ENCODE data around the gene CD82. TPM values are rescaled to one million over a fixed set of nuclear protein-coding genes. Genes with fewer than 3 reads are reported as not detected.

CD82 gene
- total and polyA plus RNA-seq, 5 experiments from 2014 or later: 21.1 to 29.9 (median 24.1) TPM

- H3K4me1 Mint-ChIP-seq: peaks cover 35 to 88% (median 74%) of the 10 kb centered on the region in 4 donors
- no peaks in the 10 kb centered on the region for H3K9me3 Mint-ChIP-seq
- H3K27me3 Mint-ChIP-seq: no peaks in the 10 kb centered on the region
- peak; percentile 86 to 93 for ATAC-seq
- peak overlapping the region in 9 of 10 donors; percentile 63 to 93 (median 84) for H3K27ac Mint-ChIP-seq
- no peaks in the 10 kb centered on the region for H3K36me3 Mint-ChIP-seq
- POLR2A ChIA-PET: interaction anchor here (1.1 to 1.5 kb wide), 5 partner anchors 9 to 38 kb away, joined by 3 to 7 read pairs (median 6); partner anchors contain the start of gene CD82
- DNase-seq: peak in 4 of 10 donors; percentile 22 to 46 (median 31)
- H3K4me3 Mint-ChIP-seq: peak overlapping the region in 9 of 10 donors; percentile 54 to 77 (median 65)
Measured at GRCh38 chr11:44574610-44575287, 9.3 kb downstream of the CD82 start.

DNA sequence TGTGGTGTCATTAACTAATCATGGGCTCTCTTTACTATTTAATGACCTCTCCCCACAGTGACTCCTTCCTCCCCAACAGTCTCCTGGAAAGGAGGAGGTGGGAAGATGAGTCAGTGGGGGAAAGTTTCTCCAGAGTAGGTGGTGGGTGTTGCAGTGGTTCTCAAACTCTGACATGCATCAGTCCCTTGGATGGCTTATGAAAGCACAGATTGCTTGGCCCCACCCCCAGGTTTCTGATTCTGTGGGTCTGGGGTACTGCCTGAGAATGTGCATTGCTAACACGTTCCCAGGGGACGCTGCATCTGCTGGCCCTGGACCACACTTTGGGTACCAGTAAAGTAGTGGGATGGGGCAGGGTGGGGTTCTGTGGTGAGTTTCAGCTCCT is 9.8 kb downstream of the CD82 start:
- DNase-seq (no peak), ATAC-seq (no peak)
- Mint-ChIP-seq H3K9me3 (no peaks in the 10 kb centered on the region), H3K4me3 (peak overlapping the region in 6 of 10 donors; percentile 54 to 77 (median 70)), H3K36me3 (no peaks in the 10 kb centered on the region), H3K27me3 (no peaks in the 10 kb centered on the region), H3K4me1 (peaks cover 33 to 86% (median 73%) of the 10 kb centered on the region in 4 donors), H3K27ac (peak overlapping the region in 3 of 10 donors; percentile 59 to 90 (median 84))
- POLR2A ChIA-PET: interaction anchor here (1.0 to 1.5 kb wide), 4 partner anchors 9 to 37 kb away, joined by 3 to 7 read pairs (median 4); partner anchors contain the start of gene CD82

GRCh38 chr11:44575962-44576361 is 10.5 kb downstream of the CD82 start:
- Mint-ChIP-seq H3K27ac (peak overlapping the region in 4 of 10 donors; percentile 15 to 90 (median 32)), H3K36me3 (no peaks in the 10 kb centered on the region), H3K27me3 (no peaks in the 10 kb centered on the region), H3K4me3 (peak overlapping the region in 2 of 10 donors; percentile 15 to 24), H3K9me3 (no peaks in the 10 kb centered on the region), H3K4me1 (peaks cover 32 to 82% (median 69%) of the 10 kb centered on the region in 4 donors)
- POLR2A ChIA-PET: interaction anchor here (1.0 kb wide), 1 partner anchor 10 kb away, joined by 3 read pairs; the partner anchor contains the start of gene CD82
- ATAC-seq (no peak), DNase-seq (no peak)

DNA sequence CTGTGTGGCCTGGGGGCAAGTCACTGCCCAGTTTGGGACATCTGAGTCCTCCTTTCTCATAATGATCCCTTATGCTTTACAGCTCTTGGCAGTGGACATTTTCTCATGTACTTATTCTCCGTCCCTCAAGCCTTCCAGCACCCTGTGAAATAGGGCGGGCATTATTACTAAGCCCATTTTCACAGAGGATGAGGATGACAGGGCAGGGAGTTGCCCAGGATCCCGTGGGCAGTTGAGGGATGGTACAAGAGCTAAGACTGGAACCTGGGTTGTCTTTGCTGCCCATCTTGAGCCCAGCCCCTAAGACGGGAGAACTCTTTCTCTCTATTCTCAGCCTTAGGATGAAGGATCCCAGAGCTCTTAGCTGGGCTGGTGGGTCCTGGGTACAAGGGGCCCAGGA is 11.2 kb downstream of the CD82 start:
- peak overlapping the region in 1 of 10 donors; percentile 72 for H3K27ac Mint-ChIP-seq
- ATAC-seq (no peak), DNase-seq (no peak)
- no peaks in the 10 kb centered on the region for H3K36me3 Mint-ChIP-seq
- peaks cover 32 to 77% (median 66%) of the 10 kb centered on the region in 4 donors for H3K4me1 Mint-ChIP-seq
- H3K9me3 Mint-ChIP-seq: no peaks in the 10 kb centered on the region
- H3K27me3 Mint-ChIP-seq: no peaks in the 10 kb centered on the region
- H3K4me3 Mint-ChIP-seq: no peak overlapping the region
- POLR2A ChIA-PET: interaction anchor here (1.0 kb wide), 1 partner anchor 11 kb away, joined by 3 read pairs; the partner anchor contains the start of gene CD82

- Mint-ChIP-seq H3K4me1 (peaks cover 28 to 70% (median 61%) of the 10 kb centered on the region in 4 donors), H3K27me3 (no peaks in the 10 kb centered on the region), H3K36me3 (no peaks in the 10 kb centered on the region), H3K4me3 (peak overlapping the region in 2 of 10 donors; percentile 28 to 33), H3K27ac (peak overlapping the region in 7 of 10 donors; percentile 16 to 87 (median 51)), H3K9me3 (no peaks in the 10 kb centered on the region)
- DNase-seq (no peak), ATAC-seq (no peak)
- POLR2A ChIA-PET: interaction anchor here (0.6 to 1.5 kb wide), 3 partner anchors 9 to 483 kb away, joined by 3 to 6 read pairs (median 5); no protein-coding TSS in a partner anchor
Measured at GRCh38 chr11:44577231-44577830, 11.9 kb downstream of the CD82 start.

GRCh38 chr11:44578279-44578678 is 12.8 kb downstream of the CD82 start:
- H3K4me3 Mint-ChIP-seq: peak overlapping the region in 2 of 10 donors; percentile 9 to 33
- H3K36me3 Mint-ChIP-seq: peaks cover 0 to 5% (median 2%) of the 10 kb centered on the region in 3 donors
- DNase-seq (no peak), ATAC-seq (no peak)
- POLR2A ChIA-PET: interaction anchor here (1.5 kb wide), 1 partner anchor 10 kb away, joined by 5 read pairs; no protein-coding TSS in a partner anchor
- no peaks in the 10 kb centered on the region for H3K27me3 Mint-ChIP-seq
- peaks cover 22 to 61% (median 51%) of the 10 kb centered on the region in 4 donors for H3K4me1 Mint-ChIP-seq
- peak overlapping the region in 7 of 10 donors; percentile 3 to 88 (median 69) for H3K27ac Mint-ChIP-seq
- peaks cover 0 to 2% (median 0%) of the 10 kb centered on the region in 9 donors for H3K9me3 Mint-ChIP-seq

- Mint-ChIP-seq H3K9me3 (peaks cover 0 to 2% (median 0%) of the 10 kb centered on the region in 9 donors), H3K4me1 (peaks cover 14 to 50% (median 41%) of the 10 kb centered on the region in 4 donors), H3K27ac (peak overlapping the region in 1 of 10 donors; percentile 45), H3K36me3 (peaks cover 0 to 5% (median 2%) of the 10 kb centered on the region in 3 donors), H3K27me3 (no peaks in the 10 kb centered on the region), H3K4me3 (no peak overlapping the region)
- POLR2A ChIA-PET: no interaction called here
- no peak for DNase-seq
- no peak for ATAC-seq
Measured at GRCh38 chr11:44579302-44579761, 13.9 kb downstream of the CD82 start.

- H3K27ac Mint-ChIP-seq: peak overlapping the region in 4 of 10 donors; percentile 26 to 60 (median 34)
- POLR2A ChIA-PET: no interaction called here
Measured at GRCh38 chr11:44580701-44581100, 15.2 kb downstream of the CD82 start.

GRCh38 chr11:44581246-44581645 is 15.8 kb downstream of the CD82 start:
- Mint-ChIP-seq H3K4me1 (peaks cover 8 to 32% (median 23%) of the 10 kb centered on the region in 4 donors), H3K36me3 (peaks cover 0 to 5% (median 2%) of the 10 kb centered on the region in 3 donors), H3K27ac (no peak overlapping the region), H3K27me3 (no peaks in the 10 kb centered on the region), H3K9me3 (peaks cover 0 to 2% (median 0%) of the 10 kb centered on the region in 9 donors), H3K4me3 (no peak overlapping the region)
- no peak for ATAC-seq
- POLR2A ChIA-PET: no interaction called here
- no peak for DNase-seq

More at GRCh38 chr11:44580701-44581100, 15.2 kb downstream of the CD82 start:
- no peaks in the 10 kb centered on the region for H3K27me3 Mint-ChIP-seq
- no peak for DNase-seq
- no peak for ATAC-seq
- peaks cover 0 to 5% (median 2%) of the 10 kb centered on the region in 3 donors for H3K36me3 Mint-ChIP-seq
- peaks cover 8 to 37% (median 28%) of the 10 kb centered on the region in 4 donors for H3K4me1 Mint-ChIP-seq
- H3K4me3 Mint-ChIP-seq: no peak overlapping the region
- H3K9me3 Mint-ChIP-seq: peaks cover 0 to 2% (median 0%) of the 10 kb centered on the region in 9 donors

DNA sequence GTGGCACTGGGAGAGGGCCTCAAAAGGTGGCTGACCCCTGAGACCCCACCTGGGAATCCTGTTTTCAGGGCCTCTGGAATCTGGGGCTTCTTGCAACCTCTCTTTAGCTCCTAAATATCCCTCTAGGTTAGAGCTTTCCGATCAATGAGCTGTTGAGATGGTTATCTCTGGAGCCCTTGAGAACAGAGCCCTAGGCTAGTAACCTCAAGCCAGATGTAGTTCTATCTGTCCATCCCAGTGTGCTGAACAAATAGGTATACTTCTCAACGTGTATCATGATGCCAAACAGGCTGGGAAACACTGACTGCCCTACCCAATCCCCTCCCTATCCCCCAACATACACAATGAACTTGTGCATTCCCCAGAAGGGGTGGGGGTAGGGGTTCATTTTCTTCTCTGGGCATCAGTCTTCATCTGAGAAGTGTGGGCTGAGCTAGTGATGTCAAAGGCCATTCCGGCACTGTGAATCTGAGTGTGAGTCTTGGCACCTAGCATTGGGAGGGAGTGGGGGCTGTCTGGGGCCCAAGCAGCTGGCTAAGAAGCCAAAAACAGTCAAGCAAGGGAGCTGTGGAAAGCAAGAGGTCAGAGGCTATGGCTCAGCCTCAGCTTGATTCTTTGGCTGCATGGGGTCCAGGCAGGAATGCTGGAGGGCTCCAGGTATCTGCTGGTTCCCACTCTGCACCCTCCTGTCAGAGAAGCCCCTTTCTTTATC is 17.3 kb downstream of the CD82 start:
- H3K9me3 Mint-ChIP-seq: peaks cover 0 to 2% (median 0%) of the 10 kb centered on the region in 9 donors
- H3K4me3 Mint-ChIP-seq: no peak overlapping the region
- no peak for ATAC-seq
- DNase-seq: no peak
- peaks cover 0 to 9% (median 8%) of the 10 kb centered on the region in 3 donors for H3K36me3 Mint-ChIP-seq
- peak overlapping the region in 3 of 10 donors; percentile 53 to 82 (median 62) for H3K27ac Mint-ChIP-seq
- peaks cover 7 to 20% (median 13%) of the 10 kb centered on the region in 4 donors for H3K4me1 Mint-ChIP-seq
- POLR2A ChIA-PET: no interaction called here
- no peaks in the 10 kb centered on the region for H3K27me3 Mint-ChIP-seq

DNA sequence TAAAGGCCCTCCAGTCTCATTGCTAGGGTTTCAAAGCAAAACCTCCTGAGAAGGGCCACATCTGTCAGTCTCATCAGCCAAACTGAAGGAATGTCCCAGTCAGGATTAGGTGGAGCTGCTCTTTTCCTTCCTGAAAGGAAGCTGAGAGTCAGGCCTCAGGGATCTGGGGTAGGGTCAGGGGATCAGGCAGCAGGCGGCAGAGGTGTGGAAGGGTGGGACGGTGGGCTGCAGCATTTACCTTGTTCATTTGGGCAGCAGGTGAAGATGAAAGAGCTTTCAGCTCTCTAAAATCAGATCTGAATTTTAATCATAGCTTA is 17.8 kb downstream of the CD82 start:
- Mint-ChIP-seq H3K4me1 (peaks cover 6 to 16% (median 11%) of the 10 kb centered on the region in 4 donors), H3K9me3 (peaks cover 0 to 2% (median 0%) of the 10 kb centered on the region in 9 donors), H3K4me3 (no peak overlapping the region), H3K27ac (peak overlapping the region in 1 of 10 donors; percentile 53), H3K36me3 (peaks cover 0 to 12% (median 12%) of the 10 kb centered on the region in 3 donors), H3K27me3 (no peaks in the 10 kb centered on the region)
- ATAC-seq (no peak), DNase-seq (no peak)
- POLR2A ChIA-PET: interaction anchor here (2.2 kb wide), 1 partner anchor 18 kb away, joined by 5 read pairs; the partner anchor contains the start of gene CD82

DNA sequence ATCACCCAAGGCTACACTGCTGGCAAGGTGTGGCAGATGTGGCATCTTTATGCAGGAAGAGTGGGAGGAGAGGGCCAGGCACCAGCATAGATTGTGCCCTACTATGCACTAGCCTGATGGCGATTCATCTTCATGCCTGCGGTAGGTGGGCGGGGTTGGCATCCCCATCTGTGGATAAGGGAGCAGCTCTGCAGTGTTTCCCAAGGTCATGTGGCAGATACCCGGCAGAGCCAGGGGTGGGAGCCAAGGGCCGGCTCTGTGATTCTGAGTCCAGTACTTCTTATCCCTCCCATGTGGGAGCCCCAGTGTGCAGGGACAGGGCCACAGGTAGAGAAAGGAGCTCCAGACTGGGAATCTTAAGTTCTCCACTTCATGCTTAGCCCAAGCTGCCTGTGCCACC is 20.0 kb downstream of the CD82 start:
- Mint-ChIP-seq H3K4me1 (peaks cover under 1 to 7% (median 2%) of the 10 kb centered on the region in 4 donors), H3K27me3 (no peaks in the 10 kb centered on the region), H3K9me3 (peaks cover 0 to 2% (median 0%) of the 10 kb centered on the region in 9 donors), H3K4me3 (no peak overlapping the region), H3K27ac (peak overlapping the region in 2 of 10 donors; percentile 57 to 62), H3K36me3 (peaks cover 0 to 15% (median 15%) of the 10 kb centered on the region in 3 donors)
- no peak for ATAC-seq
- DNase-seq: no peak
- POLR2A ChIA-PET: interaction anchor here (2.2 kb wide), 1 partner anchor 20 kb away, joined by 5 read pairs; the partner anchor contains the start of gene CD82

Data from naive thymus-derived CD8-positive, alpha-beta T cell (primary cell).